Cardiac fibroblast (primary cell): ENCODE results near the gene ACSBG1.

Source experiments
- DNase-seq, 2 donors: peaks; one replicate each; pipeline versions ENCODE4 v3.0.0 to v3.0.0-alpha.2; 2010; ENCODE audit warnings: low read depth in 2 of 2
- H3K4me3 ChIP-seq, 2 donors: replicated peaks in 1 of 2; 1 replicate in 1 of 2; 2 replicates in 1 of 2; pipeline ENCODE4 v1.5.1; 2011; ENCODE audit warnings: low read depth in 2 of 2, low read length in 2 of 2, mild to moderate bottlenecking in 2 of 2, moderate library complexity in 1 of 2
- TF ChIP-seq, protein P1 (sequence below): IDR thresholded peaks from one replicate; pipeline ENCODE4 v1.5.1; 2011; ENCODE audit warnings: low read depth, mild to moderate bottlenecking, low read length, inconsistent platforms

Gene ACSBG1

DNA sequence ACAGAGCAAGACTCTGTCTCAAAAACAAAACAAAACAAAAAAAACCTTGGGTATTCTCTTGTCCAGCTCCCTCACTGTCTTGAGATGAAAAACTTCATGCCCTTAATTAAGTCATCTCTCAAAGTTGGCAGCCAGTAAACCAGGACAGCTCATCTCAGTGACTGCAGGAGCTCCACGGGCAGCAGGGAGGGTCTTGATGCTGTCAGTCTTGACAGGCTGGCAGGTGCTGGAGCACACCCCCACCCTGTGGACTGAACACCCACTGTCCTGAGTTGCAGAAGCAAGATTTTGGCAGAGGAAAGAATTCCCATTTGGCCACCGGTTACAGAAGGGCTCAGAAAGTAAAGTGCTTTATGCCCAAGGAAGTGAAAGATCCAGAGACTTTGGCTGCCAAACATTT is 38.0 kb upstream of the ACSBG1 start:
- no peak overlapping the region for H3K4me3 ChIP-seq
- no peak for DNase-seq
- TF ChIP-seq, protein P1, sequence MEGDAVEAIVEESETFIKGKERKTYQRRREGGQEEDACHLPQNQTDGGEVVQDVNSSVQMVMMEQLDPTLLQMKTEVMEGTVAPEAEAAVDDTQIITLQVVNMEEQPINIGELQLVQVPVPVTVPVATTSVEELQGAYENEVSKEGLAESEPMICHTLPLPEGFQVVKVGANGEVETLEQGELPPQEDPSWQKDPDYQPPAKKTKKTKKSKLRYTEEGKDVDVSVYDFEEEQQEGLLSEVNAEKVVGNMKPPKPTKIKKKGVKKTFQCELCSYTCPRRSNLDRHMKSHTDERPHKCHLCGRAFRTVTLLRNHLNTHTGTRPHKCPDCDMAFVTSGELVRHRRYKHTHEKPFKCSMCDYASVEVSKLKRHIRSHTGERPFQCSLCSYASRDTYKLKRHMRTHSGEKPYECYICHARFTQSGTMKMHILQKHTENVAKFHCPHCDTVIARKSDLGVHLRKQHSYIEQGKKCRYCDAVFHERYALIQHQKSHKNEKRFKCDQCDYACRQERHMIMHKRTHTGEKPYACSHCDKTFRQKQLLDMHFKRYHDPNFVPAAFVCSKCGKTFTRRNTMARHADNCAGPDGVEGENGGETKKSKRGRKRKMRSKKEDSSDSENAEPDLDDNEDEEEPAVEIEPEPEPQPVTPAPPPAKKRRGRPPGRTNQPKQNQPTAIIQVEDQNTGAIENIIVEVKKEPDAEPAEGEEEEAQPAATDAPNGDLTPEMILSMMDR = no peak

DNA sequence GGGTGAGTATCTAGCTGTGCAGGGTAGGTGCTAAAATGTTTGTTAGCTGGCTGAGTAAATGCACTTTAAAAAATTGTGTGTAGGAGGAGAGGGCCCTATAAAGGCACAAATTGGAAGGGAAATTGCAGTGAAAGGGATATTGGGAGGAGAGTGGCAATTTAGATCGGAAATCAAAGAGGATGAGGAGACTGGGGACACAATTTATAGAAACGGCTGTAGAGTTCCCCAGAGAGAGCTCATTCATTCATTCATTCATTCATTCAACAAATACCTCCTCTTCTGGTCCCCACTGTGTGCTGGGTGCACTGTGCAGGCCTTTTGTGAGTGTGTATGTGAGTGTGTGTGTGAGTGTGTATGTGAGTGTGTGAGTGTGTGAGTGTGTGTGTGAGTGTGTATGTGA is 32.4 kb upstream of the ACSBG1 start:
- DNase-seq = no peak
- H3K4me3 ChIP-seq = no peak overlapping the region
- TF ChIP-seq, protein P1 = no peak

DNA sequence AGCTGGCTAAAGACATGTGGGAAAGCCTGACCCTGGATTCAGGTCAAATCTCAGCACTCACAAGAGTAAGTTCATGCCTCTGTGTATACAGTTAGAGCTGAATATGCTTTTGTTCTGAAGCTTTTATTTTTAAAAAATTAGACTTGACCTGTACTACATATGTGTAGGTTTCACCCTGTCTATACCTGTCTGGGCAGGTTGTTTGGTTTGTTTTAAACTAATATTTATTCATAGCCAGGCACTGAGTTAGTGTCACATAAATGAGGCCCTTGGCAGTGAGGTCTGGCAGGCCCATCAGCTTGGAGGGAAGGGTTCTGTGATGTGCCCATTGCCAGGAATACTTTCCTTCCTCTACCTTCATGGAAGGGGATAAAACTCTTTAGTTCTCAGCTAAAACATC is 31.9 kb upstream of the ACSBG1 start:
- DNase-seq = no peak
- TF ChIP-seq, protein P1 = no peak
- no peak overlapping the region for H3K4me3 ChIP-seq

DNA sequence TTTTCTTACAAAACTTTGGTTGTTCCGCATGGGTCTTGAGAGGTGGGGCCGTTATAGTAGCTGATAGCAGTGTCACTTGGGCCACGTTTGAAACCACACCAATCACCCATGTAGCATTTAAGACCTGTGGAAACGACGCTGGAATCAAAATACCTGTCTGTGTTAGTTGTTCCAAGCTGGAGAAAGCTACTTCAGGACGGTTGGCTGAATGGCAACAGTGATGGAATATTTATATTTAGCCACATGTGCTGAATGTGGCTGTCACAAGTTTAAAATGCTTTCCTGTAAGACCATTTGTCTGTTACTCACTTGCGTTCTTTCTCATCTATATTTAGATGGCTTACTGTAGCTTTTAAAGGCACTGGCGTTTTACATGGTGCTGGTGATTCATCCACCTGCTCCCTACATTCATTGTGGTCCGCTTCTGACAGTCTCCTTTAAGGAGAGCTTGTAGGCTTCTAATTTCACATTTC is 31.4 kb upstream of the ACSBG1 start:
- TF ChIP-seq, protein P1 = no peak
- DNase-seq = peak; percentile 10 to 57
- H3K4me3 ChIP-seq = no peak overlapping the region

DNA sequence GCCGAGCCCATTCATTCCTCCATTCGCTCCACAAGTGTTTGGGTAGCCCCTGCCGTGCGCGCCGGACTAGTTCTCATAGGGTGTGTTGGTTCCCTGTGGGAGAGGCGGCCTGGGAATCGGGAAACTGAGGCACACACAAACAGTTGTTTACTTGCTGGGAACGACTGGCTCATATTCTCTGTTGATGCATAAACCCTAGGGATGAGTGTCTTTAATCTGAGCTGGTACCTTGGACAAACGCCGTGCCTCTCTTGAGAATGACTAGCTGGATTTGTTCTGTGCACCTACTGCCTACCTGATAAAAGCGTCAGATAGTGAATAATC is 30.7 kb upstream of the ACSBG1 start:
- DNase-seq = no peak
- H3K4me3 ChIP-seq = peak overlapping the region; percentile 54 to 55
- TF ChIP-seq, protein P1 = no peak

DNA sequence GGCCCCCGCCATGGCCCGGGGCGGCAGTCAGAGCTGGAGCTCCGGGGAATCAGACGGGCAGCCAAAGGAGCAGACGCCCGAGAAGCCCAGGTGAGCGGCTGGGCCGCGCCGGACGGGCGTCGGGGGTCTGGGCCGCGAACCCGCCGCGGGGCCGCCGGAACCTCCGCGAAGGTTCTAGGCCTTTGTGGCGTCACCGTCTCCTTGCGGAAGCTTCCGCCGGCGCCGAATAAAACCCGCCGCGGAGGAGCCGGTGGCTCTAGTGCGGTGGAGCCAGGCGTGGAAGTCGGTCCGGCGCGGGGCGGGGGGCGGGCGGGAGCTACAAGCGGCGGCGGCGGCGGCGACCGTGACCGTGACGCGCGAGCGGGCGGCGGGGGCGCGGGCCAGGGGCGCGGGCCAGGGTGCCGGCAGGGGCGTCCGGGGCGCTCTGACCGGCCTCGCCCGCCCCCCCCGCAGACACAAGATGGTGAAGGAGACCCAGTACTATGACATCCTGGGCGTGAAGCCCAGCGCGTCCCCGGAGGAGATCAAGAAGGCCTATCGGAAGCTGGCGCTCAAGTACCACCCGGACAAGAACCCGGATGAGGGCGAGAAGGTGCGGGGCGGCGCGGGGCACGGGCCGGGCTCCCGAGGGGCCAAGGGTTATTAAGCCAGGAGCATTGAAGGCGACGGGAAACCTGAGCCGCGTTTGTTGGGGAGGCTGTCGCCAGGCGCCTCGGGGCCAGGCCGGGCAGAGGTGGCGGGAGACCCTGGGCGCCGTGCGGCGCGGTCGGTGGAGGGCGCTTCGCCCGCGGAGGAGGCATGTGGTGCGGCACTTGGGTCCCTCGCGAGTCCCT is 30.2 kb upstream of the ACSBG1 start, which contains the start of gene DNAJA4:
Gene DNAJA4, plus strand, starts transcription at position 259 of the 833 bp plus-strand sequence. Its CDS starts 202 bp downstream, at position 461.
- TF ChIP-seq, protein P1 = no peak
- DNase-seq = peak; percentile 32 to 58
- H3K4me3 ChIP-seq = peak within 1 kb of the TSS; percentile 54 to 55
